HG03064 (cell line): ENCODE results near the gene ITGA7.

Experiments used
- ATAC-seq: cut with Tn5 transposase; IDR thresholded peaks from one replicate; pipeline ENCODE4 v1.9.1; 2021; ENCODE audit warnings: low read depth; ENCODE audit not compliant: unreplicated experiment

Gene ITGA7

GRCh38 chr12:55707841-55708694 lies at the start of gene ITGA7:
Gene ITGA7, minus strand, starts transcription at chr12:55707904. Its CDS starts 222 bp downstream, at chr12:55707682.
- ATAC-seq, result no peak

GRCh38 chr12:55755246-55755645 lies 47.5 kb upstream of the ITGA7 start:
- ATAC-seq, result no peak

GRCh38 chr12:55748230-55748993 lies 40.7 kb upstream of the ITGA7 start:
- no peak for ATAC-seq

- no peak for ATAC-seq
These were observed 39.2 kb upstream of the ITGA7 start for GRCh38 chr12:55746913-55747231.

- no peak for ATAC-seq
These were observed 38.6 kb upstream of the ITGA7 start for GRCh38 chr12:55746174-55746912.

GRCh38 chr12:55745361-55746173 lies 37.9 kb upstream of the ITGA7 start:
- ATAC-seq, result no peak

- ATAC-seq, result no peak
These were observed 36.8 kb upstream of the ITGA7 start for GRCh38 chr12:55744340-55745030.

GRCh38 chr12:55743406-55744339 lies 36.0 kb upstream of the ITGA7 start:
- no peak for ATAC-seq

GRCh38 chr12:55742719-55743405 lies 35.2 kb upstream of the ITGA7 start, which contains the start of gene GDF11:
Gene GDF11, plus strand, starts transcription at chr12:55743122. Its CDS starts 195 bp downstream, at chr12:55743317.
- ATAC-seq, result no peak

- no peak for ATAC-seq
These were observed 34.4 kb upstream of the ITGA7 start for GRCh38 chr12:55741931-55742680.

- ATAC-seq, result no peak
These were observed 31.3 kb upstream of the ITGA7 start for GRCh38 chr12:55739025-55739378.

- ATAC-seq, result peak; percentile 82
These were observed 30.7 kb upstream of the ITGA7 start for GRCh38 chr12:55738123-55739024.

GRCh38 chr12:55737581-55738122 lies 29.9 kb upstream of the ITGA7 start:
- ATAC-seq, result no peak

GRCh38 chr12:55736780-55737580 lies 29.3 kb upstream of the ITGA7 start:
- no peak for ATAC-seq

- no peak for ATAC-seq
These were observed 28.4 kb upstream of the ITGA7 start for GRCh38 chr12:55736076-55736475.
